ENCODE data around the gene TECPR1.

Gene TECPR1

GRCh38 chr7:98248156-98248555 is 3.9 kb downstream of the TECPR1 start:
- DNase-seq, result no peak

- no peak for DNase-seq
These were observed 7.2 kb downstream of the TECPR1 start for GRCh38 chr7:98244871-98245270.

GRCh38 chr7:98242934-98243333 is 9.1 kb downstream of the TECPR1 start:
- no peak for DNase-seq

- DNase-seq, result no peak
These were observed 9.7 kb downstream of the TECPR1 start for GRCh38 chr7:98242342-98242741.

- DNase-seq, result no peak
These were observed 10.3 kb downstream of the TECPR1 start for GRCh38 chr7:98241674-98242241.

GRCh38 chr7:98240961-98241673 is 10.9 kb downstream of the TECPR1 start:
- DNase-seq, result peak; percentile 14 to 20

- DNase-seq, result no peak
These were observed 13.1 kb downstream of the TECPR1 start for GRCh38 chr7:98238976-98239375.

- no peak for DNase-seq
These were observed 14.0 kb downstream of the TECPR1 start for GRCh38 chr7:98238076-98238475.

GRCh38 chr7:98236355-98237185 is 15.5 kb downstream of the TECPR1 start:
- DNase-seq, result no peak

GRCh38 chr7:98235901-98236300 is 16.1 kb downstream of the TECPR1 start:
- no peak for DNase-seq

- DNase-seq, result no peak
These were observed 17.4 kb downstream of the TECPR1 start for GRCh38 chr7:98234429-98235147.

GRCh38 chr7:98233219-98234070 is 18.6 kb downstream of the TECPR1 start:
- no peak for DNase-seq

GRCh38 chr7:98232799-98233198 is 19.2 kb downstream of the TECPR1 start:
- DNase-seq, result no peak

GRCh38 chr7:98232263-98232585 is 19.8 kb downstream of the TECPR1 start:
- DNase-seq, result no peak

GRCh38 chr7:98231493-98232262 is 20.4 kb downstream of the TECPR1 start:
- DNase-seq, result no peak

GRCh38 chr7:98230746-98231471 is 21.1 kb downstream of the TECPR1 start:
- no peak for DNase-seq

GRCh38 chr7:98229991-98230745 is 21.9 kb downstream of the TECPR1 start:
- DNase-seq, result no peak

GRCh38 chr7:98229441-98229840 is 22.6 kb downstream of the TECPR1 start:
- DNase-seq, result no peak

- no peak for DNase-seq
These were observed 23.2 kb downstream of the TECPR1 start for GRCh38 chr7:98228801-98229200.

- DNase-seq, result no peak
These were observed 24.1 kb downstream of the TECPR1 start for GRCh38 chr7:98227939-98228338.
